Upper lobe of right lung (tissue), 1 donor: ENCODE measurements around the gene ZNF764. TPM values are rescaled to one million over a fixed set of nuclear protein-coding genes. Genes with fewer than 3 reads are reported as not detected.

ENCODE experiments used
- ATAC-seq: fragments of 200-7000 bp; cut with Tn5 transposase; one replicate; pipeline ENCODE4 v1.9.1; 2020; ENCODE audit warnings: mild to moderate bottlenecking, moderate library complexity
- DNase-seq: peaks from one replicate; pipeline ENCODE4 v3.0.0-alpha.2; 2020
- H3K27ac ChIP-seq: fragments of 200-600 bp; one replicate; pipeline ENCODE4 v1.8.0; 2022
- H3K27me3 ChIP-seq: fragments of 200-600 bp; one replicate; pipeline ENCODE4 v1.8.0; 2022; ENCODE audit warnings: mild to moderate bottlenecking
- H3K36me3 ChIP-seq: fragments of 200-600 bp; one replicate; pipeline ENCODE4 v1.8.0; 2022
- H3K4me1 ChIP-seq: fragments of 200-600 bp; one replicate; pipeline ENCODE4 v1.8.0; 2022
- H3K4me3 ChIP-seq: fragments of 200-600 bp; one replicate; pipeline ENCODE4 v1.8.0; 2022; ENCODE audit warnings: mild to moderate bottlenecking
- H3K9me3 ChIP-seq: fragments of 200-600 bp; one replicate; pipeline ENCODE4 v1.8.0; 2022
- CTCF ChIP-seq: fragments of 200-600 bp; IDR thresholded peaks from one replicate; pipeline ENCODE4 v1.8.0; 2022; ENCODE audit warnings: antibody characterized with exemption
- intact Hi-C: fragments of 100-400 bp; cut with DNase I; formaldehyde crosslinking; loops from one replicate; pipeline ENCODE4 v1.11.0; 2022
- total RNA-seq: library from RNA; stranded (reverse); fragmentation: NEBNext Ultra II Directional; extraction: Animal tissue kit (Norgen Biotek cat#: 25700); gene quantifications from one replicate; pipeline ENCODE4 v1.2.1, GENCODE V29; 2021
- donor health status: DM: no; HTN: yes; CAD: no; lungs with severe emphysema.

The ZNF764 gene
- total RNA-seq, 1 donor from 2014 or later: 10.6 TPM

GRCh38 chr16:30533748-30534367, 24.3 kb downstream of the ZNF764 start:
- Histone ChIP-seq H3K27me3 (no peaks in the 10 kb centered on the region), H3K4me3 (peak overlapping the region; percentile 85), H3K4me1 (peaks cover 20% of the 10 kb centered on the region), H3K36me3 (peaks cover 18% of the 10 kb centered on the region), H3K9me3 (no peaks in the 10 kb centered on the region), H3K27ac (peak overlapping the region; percentile 97)
- DNase-seq (no peak), ATAC-seq (peak; percentile 4)
- intact Hi-C loops: no loop called here
- TF ChIP-seq CTCF: no peak

GRCh38 chr16:30533146-30533522, 25.0 kb downstream of the ZNF764 start:
- peaks cover 23% of the 10 kb centered on the region for H3K4me1 ChIP-seq
- peak; percentile 63 for DNase-seq
- no peak for TF ChIP-seq CTCF
- ATAC-seq: no peak
- no peaks in the 10 kb centered on the region for H3K9me3 ChIP-seq
- no peaks in the 10 kb centered on the region for H3K27me3 ChIP-seq
- H3K27ac ChIP-seq: no peak overlapping the region
- no peak overlapping the region for H3K4me3 ChIP-seq
- intact Hi-C loops: no loop called here
- H3K36me3 ChIP-seq: peaks cover 18% of the 10 kb centered on the region

- TF ChIP-seq CTCF: no peak
- no peak for ATAC-seq
- peaks cover 29% of the 10 kb centered on the region for H3K4me1 ChIP-seq
- H3K27ac ChIP-seq: no peak overlapping the region
- no peak for DNase-seq
- H3K4me3 ChIP-seq: no peak overlapping the region
- intact Hi-C loops: no loop called here
- no peaks in the 10 kb centered on the region for H3K9me3 ChIP-seq
- H3K36me3 ChIP-seq: peaks cover 18% of the 10 kb centered on the region
- no peaks in the 10 kb centered on the region for H3K27me3 ChIP-seq
Measured at GRCh38 chr16:30532285-30533145, 25.7 kb downstream of the ZNF764 start.

GRCh38 chr16:30530163-30531037, 27.8 kb downstream of the ZNF764 start:
- ATAC-seq (no peak), DNase-seq (no peak)
- intact Hi-C loops: no loop called here
- Histone ChIP-seq H3K36me3 (peaks cover 18% of the 10 kb centered on the region), H3K27ac (peak overlapping the region; percentile 24), H3K9me3 (no peaks in the 10 kb centered on the region), H3K4me1 (peaks cover 28% of the 10 kb centered on the region), H3K27me3 (no peaks in the 10 kb centered on the region), H3K4me3 (no peak overlapping the region)
- no peak for TF ChIP-seq CTCF

GRCh38 chr16:30528799-30529457, 29.2 kb downstream of the ZNF764 start:
- ATAC-seq (no peak), DNase-seq (no peak)
- Histone ChIP-seq H3K4me3 (no peak overlapping the region), H3K9me3 (no peaks in the 10 kb centered on the region), H3K27ac (peak overlapping the region; percentile 99), H3K27me3 (no peaks in the 10 kb centered on the region), H3K36me3 (peaks cover 18% of the 10 kb centered on the region), H3K4me1 (peaks cover 28% of the 10 kb centered on the region)
- no peak for TF ChIP-seq CTCF
- intact Hi-C loops: no loop called here
